HG02970 (cell line): Measurements from ENCODE around the gene VPS26B.

Experiments
- ATAC-seq: cut with Tn5 transposase; IDR thresholded peaks from one replicate; pipeline ENCODE4 v1.9.1; 2021; ENCODE audit warnings: mild to moderate bottlenecking, moderate library complexity, moderate number of reproducible peaks; ENCODE audit not compliant: unreplicated experiment, low FRiP score

VPS26B gene

GRCh38 chr11:134230339-134230738 lies 5.9 kb downstream of the VPS26B start:
- no peak for ATAC-seq

GRCh38 chr11:134231958-134232659 lies 7.6 kb downstream of the VPS26B start:
- no peak for ATAC-seq

GRCh38 chr11:134233729-134234179 lies 9.3 kb downstream of the VPS26B start:
- no peak for ATAC-seq

- no peak for ATAC-seq
Measured at GRCh38 chr11:134235399-134235798, 10.9 kb downstream of the VPS26B start.

- ATAC-seq: no peak
Measured at GRCh38 chr11:134236834-134237556, 12.5 kb downstream of the VPS26B start.

GRCh38 chr11:134237557-134237922 lies 13.1 kb downstream of the VPS26B start:
- no peak for ATAC-seq

- no peak for ATAC-seq
Measured at GRCh38 chr11:134238956-134239355, 14.5 kb downstream of the VPS26B start.

GRCh38 chr11:134240592-134240991 lies 16.1 kb downstream of the VPS26B start:
- ATAC-seq: no peak

GRCh38 chr11:134242376-134242775 lies 17.9 kb downstream of the VPS26B start:
- no peak for ATAC-seq

GRCh38 chr11:134243913-134244312 lies 19.4 kb downstream of the VPS26B start:
- ATAC-seq: no peak

GRCh38 chr11:134244593-134244992 lies 20.1 kb downstream of the VPS26B start:
- no peak for ATAC-seq

- no peak for ATAC-seq
Measured at GRCh38 chr11:134245434-134245833, 21.0 kb downstream of the VPS26B start.

- ATAC-seq: no peak
Measured at GRCh38 chr11:134246100-134246499, 21.6 kb downstream of the VPS26B start.

- ATAC-seq: no peak
Measured at GRCh38 chr11:134246678-134247077, 22.2 kb downstream of the VPS26B start.

- no peak for ATAC-seq
Measured at GRCh38 chr11:134248910-134249480, 24.5 kb downstream of the VPS26B start.

- ATAC-seq: no peak
Measured at GRCh38 chr11:134250246-134250645, 25.8 kb downstream of the VPS26B start.

GRCh38 chr11:134250675-134251074 lies 26.2 kb downstream of the VPS26B start:
- no peak for ATAC-seq

- ATAC-seq: peak; percentile 13
Measured at GRCh38 chr11:134252346-134253187, 28.1 kb downstream of the VPS26B start.

GRCh38 chr11:134253188-134253993 lies 28.9 kb downstream of the VPS26B start, which contains the start of the genes ACAD8 and THYN1:
TSS of gene ACAD8 (plus strand) at chr11:134253568. CDS start at chr11:134253601, 33 bp downstream.
TSS of gene THYN1 (minus strand) at chr11:134253352. CDS start at chr11:134252882, 470 bp downstream.
- peak; percentile 99 for ATAC-seq
